GM23248 (cell line): ENCODE measurements around the gene FOXN1. TPM values are rescaled to one million over a fixed set of nuclear protein-coding genes. Genes with fewer than 3 reads are reported as not detected.

ENCODE experiments used
- DNase-seq: peaks from one replicate; pipeline ENCODE4 v3.0.0-alpha.2; 2015
- H2AFZ ChIP-seq: fragments of 200-600 bp; sonication (generic); 2 replicates; pipeline ENCODE4 v1.6.1; 2016; ENCODE audit warnings: antibody characterized with exemption
- H3F3A ChIP-seq: fragments of 200-600 bp; sonication (generic); 2 replicates; pipeline ENCODE4 v1.6.1; 2016; ENCODE audit warnings: mild to moderate bottlenecking, antibody characterized with exemption, mixed run types; ENCODE audit not compliant: insufficient read depth
- H3K27ac ChIP-seq: fragments of 200-600 bp; sonication (generic); 2 replicates; pipeline ENCODE4 v1.5.1; 2016; ENCODE audit warnings: mild to moderate bottlenecking
- H3K27me3 ChIP-seq: fragments of 200-600 bp; sonication (generic); replicated peaks from 2 replicates; pipeline ENCODE4 v1.6.1; 2016; ENCODE audit warnings: mild to moderate bottlenecking; ENCODE audit not compliant: insufficient read depth
- H3K36me3 ChIP-seq: fragments of 200-600 bp; sonication (generic); 2 replicates; pipeline ENCODE4 v1.6.1; 2016; ENCODE audit warnings: low read depth, mild to moderate bottlenecking
- H3K4me1 ChIP-seq: fragments of 200-600 bp; sonication (generic); 2 replicates; pipeline ENCODE4 v1.6.1; 2016; ENCODE audit warnings: mild to moderate bottlenecking; ENCODE audit not compliant: insufficient read depth
- H3K4me2 ChIP-seq: fragments of 200-600 bp; sonication (generic); one replicate; pipeline ENCODE4 v1.6.1; 2016; ENCODE audit warnings: mild to moderate bottlenecking; ENCODE audit not compliant: unreplicated experiment
- H3K4me3 ChIP-seq: fragments of 200-600 bp; sonication (generic); 2 replicates; pipeline ENCODE4 v1.5.1; 2016; ENCODE audit warnings: mild to moderate bottlenecking
- H3K79me2 ChIP-seq: fragments of 200-600 bp; sonication (generic); 2 replicates; pipeline ENCODE4 v1.6.1; 2016; ENCODE audit warnings: mild to moderate bottlenecking; ENCODE audit not compliant: insufficient read depth
- H3K9ac ChIP-seq: fragments of 200-600 bp; sonication (generic); 2 replicates; pipeline ENCODE4 v1.6.1; 2016; ENCODE audit warnings: mild to moderate bottlenecking
- H3K9me2 ChIP-seq: fragments of 200-600 bp; sonication (generic); 2 replicates; pipeline ENCODE4 v1.6.1; 2016; ENCODE audit warnings: mixed run types, mild to moderate bottlenecking, moderate library complexity; ENCODE audit not compliant: insufficient read depth
- H3K9me3 ChIP-seq: fragments of 200-600 bp; sonication (generic); one replicate; pipeline ENCODE4 v1.6.1; 2017; ENCODE audit warnings: low read depth
- H4K20me1 ChIP-seq: fragments of 200-600 bp; sonication (generic); 2 replicates; pipeline ENCODE4 v1.6.0; 2016; ENCODE audit not compliant: insufficient read depth
- EZH2 ChIP-seq: fragments of 200-600 bp; sonication (generic); IDR thresholded peaks from 2 replicates; pipeline ENCODE4 v1.6.1; 2018; ENCODE audit warnings: antibody characterized with exemption, mild to moderate bottlenecking; ENCODE audit not compliant: insufficient read depth, poor library complexity, severe bottlenecking
- EZH2phosphoT487 ChIP-seq: fragments of 200-600 bp; sonication (generic); IDR thresholded peaks from 2 replicates; pipeline ENCODE4 v1.6.1; 2018; ENCODE audit warnings: antibody characterized with exemption, moderate library complexity, mild to moderate bottlenecking, low read depth; ENCODE audit not compliant: insufficient read depth
- WGBS, 2 experiments: methylation state at CpG; one replicate each; pipeline ENCODE4 v1.1.6; 2015 to 2017; ENCODE audit warnings: low lambda C conversion rate in 2 of 2, low coverage in 1 of 2; ENCODE audit errors: missing lambda C conversion rate in 2 of 2; 5-methylcytosine and 5-hydroxymethylcytosine counted together
- in situ Hi-C: fragments of 300-500 bp; cut with MboI; formaldehyde crosslinking; loops from 2 replicates; pipeline ENCODE4 v1.15.0; 2020
- polyA plus RNA-seq: library from polyadenylated mRNA; unstranded; fragments of >200 nt; fragmentation: Nextera tagmentation; extraction: Ambion mirVana; gene quantifications from 2 replicates; pipeline ENCODE4 v1.2.1, GENCODE V29; 2016
- total RNA-seq: library from RNA; depleted of rRNA; stranded (reverse); fragments of >200 nt; shearing (Covaris generic); gene quantifications from 2 replicates; pipeline ENCODE4 v1.2.3, GENCODE V29; 2014

FOXN1 gene
- total and polyA plus RNA-seq, 2 experiments from 2014 or later: not detected

- H3K9me2 ChIP-seq: no peaks in the 10 kb centered on the region
- in situ Hi-C loops: no loop called here
- DNase-seq: no peak
- no peaks in the 10 kb centered on the region for H4K20me1 ChIP-seq
- H3F3A ChIP-seq: no peaks in the 10 kb centered on the region
- no peak overlapping the region for H3K9ac ChIP-seq
- H3K27ac ChIP-seq: no peak overlapping the region
- H3K79me2 ChIP-seq: no peaks in the 10 kb centered on the region
- no peaks in the 10 kb centered on the region for H3K9me3 ChIP-seq
- H3K27me3 ChIP-seq: no peaks in the 10 kb centered on the region
- no peak overlapping the region for H3K4me3 ChIP-seq
- H3K4me1 ChIP-seq: peaks cover 26% of the 10 kb centered on the region
- 67 to 75% methylated on average over 4 of the region's 4 CpGs for WGBS, 2 experiments
- no peak overlapping the region for H2AFZ ChIP-seq
- TF ChIP-seq EZH2: no peak
- no peak for TF ChIP-seq EZH2phosphoT487
- no peak overlapping the region for H3K4me2 ChIP-seq
- H3K36me3 ChIP-seq: no peaks in the 10 kb centered on the region
Observed at GRCh38 chr17:28530250-28530649, 24.1 kb downstream of the FOXN1 start.

GRCh38 chr17:28530926-28531325 is 24.8 kb downstream of the FOXN1 start:
- no peaks in the 10 kb centered on the region for H3K9me3 ChIP-seq
- TF ChIP-seq EZH2: no peak
- no peak for TF ChIP-seq EZH2phosphoT487
- no peaks in the 10 kb centered on the region for H3K79me2 ChIP-seq
- H3K4me1 ChIP-seq: peaks cover 21% of the 10 kb centered on the region
- H3F3A ChIP-seq: no peaks in the 10 kb centered on the region
- WGBS, 2 experiments: 72 to 76% methylated on average over 7 of the region's 7 CpGs
- H3K9ac ChIP-seq: no peak overlapping the region
- no peaks in the 10 kb centered on the region for H3K36me3 ChIP-seq
- no peaks in the 10 kb centered on the region for H3K27me3 ChIP-seq
- in situ Hi-C loops: no loop called here
- H2AFZ ChIP-seq: no peak overlapping the region
- DNase-seq: no peak
- no peak overlapping the region for H3K27ac ChIP-seq
- H3K4me3 ChIP-seq: no peak overlapping the region
- H4K20me1 ChIP-seq: no peaks in the 10 kb centered on the region
- H3K9me2 ChIP-seq: no peaks in the 10 kb centered on the region
- H3K4me2 ChIP-seq: no peak overlapping the region

- Histone ChIP-seq H3K9me2 (no peaks in the 10 kb centered on the region), H4K20me1 (no peaks in the 10 kb centered on the region), H3K4me2 (no peak overlapping the region), H3F3A (no peaks in the 10 kb centered on the region), H3K36me3 (no peaks in the 10 kb centered on the region), H3K27me3 (no peaks in the 10 kb centered on the region), H3K9me3 (no peaks in the 10 kb centered on the region), H3K4me3 (no peak overlapping the region), H2AFZ (no peak overlapping the region), H3K9ac (no peak overlapping the region), H3K79me2 (no peaks in the 10 kb centered on the region), H3K4me1 (peaks cover 21% of the 10 kb centered on the region), H3K27ac (no peak overlapping the region)
- 60 to 73% methylated on average over 6 to 7 of the region's 7 CpGs for WGBS, 2 experiments
- peak; percentile 16 for DNase-seq
- TF ChIP-seq EZH2 (no peak), EZH2phosphoT487 (no peak)
- in situ Hi-C loops: no loop called here
Observed at GRCh38 chr17:28532050-28532960, 26.2 kb downstream of the FOXN1 start.

GRCh38 chr17:28533091-28533807 is 27.1 kb downstream of the FOXN1 start:
- no peaks in the 10 kb centered on the region for H3K9me3 ChIP-seq
- no peak overlapping the region for H3K4me2 ChIP-seq
- H3K79me2 ChIP-seq: no peaks in the 10 kb centered on the region
- DNase-seq: peak; percentile 67
- H3K4me3 ChIP-seq: no peak overlapping the region
- H3K27me3 ChIP-seq: no peaks in the 10 kb centered on the region
- H3F3A ChIP-seq: no peaks in the 10 kb centered on the region
- TF ChIP-seq EZH2phosphoT487 (no peak), EZH2 (no peak)
- no peak overlapping the region for H3K27ac ChIP-seq
- no peak overlapping the region for H3K9ac ChIP-seq
- no peaks in the 10 kb centered on the region for H3K36me3 ChIP-seq
- H4K20me1 ChIP-seq: no peaks in the 10 kb centered on the region
- WGBS, 2 experiments: 41 to 47% methylated on average over 14 to 16 of the region's 16 CpGs
- H3K4me1 ChIP-seq: peaks cover 17% of the 10 kb centered on the region
- no peaks in the 10 kb centered on the region for H3K9me2 ChIP-seq
- in situ Hi-C loops: no loop called here
- no peak overlapping the region for H2AFZ ChIP-seq
